Measurements from ENCODE around the gene SEPTIN3.

SEPTIN3 gene, protein sequence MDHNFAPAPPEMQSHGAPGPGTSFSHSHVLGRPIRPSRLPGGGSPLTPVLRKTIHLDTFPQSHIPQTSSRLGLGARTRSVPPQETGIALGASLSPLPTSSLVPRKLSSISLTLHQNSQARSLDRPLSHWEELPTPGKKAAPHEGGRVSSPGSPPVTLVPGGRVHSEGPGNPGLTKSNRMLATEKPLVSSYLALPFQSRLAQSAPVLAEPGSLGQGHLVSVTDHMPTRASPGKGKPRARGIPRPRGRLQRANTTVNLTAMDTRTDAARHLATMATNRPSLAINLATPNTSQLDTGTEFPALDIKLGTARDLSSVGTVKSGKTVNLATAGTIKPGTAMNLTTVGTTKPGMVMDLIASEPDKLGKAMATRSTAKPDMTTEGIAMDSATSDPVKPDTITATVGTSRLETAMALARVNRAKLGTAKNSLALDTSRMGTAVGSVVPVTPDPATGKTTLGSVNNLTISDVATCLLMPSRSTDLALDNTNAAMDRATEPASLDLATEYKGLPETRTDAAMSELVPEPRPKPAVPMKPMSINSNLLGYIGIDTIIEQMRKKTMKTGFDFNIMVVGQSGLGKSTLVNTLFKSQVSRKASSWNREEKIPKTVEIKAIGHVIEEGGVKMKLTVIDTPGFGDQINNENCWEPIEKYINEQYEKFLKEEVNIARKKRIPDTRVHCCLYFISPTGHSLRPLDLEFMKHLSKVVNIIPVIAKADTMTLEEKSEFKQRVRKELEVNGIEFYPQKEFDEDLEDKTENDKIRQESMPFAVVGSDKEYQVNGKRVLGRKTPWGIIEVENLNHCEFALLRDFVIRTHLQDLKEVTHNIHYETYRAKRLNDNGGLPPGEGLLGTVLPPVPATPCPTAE

DNA sequence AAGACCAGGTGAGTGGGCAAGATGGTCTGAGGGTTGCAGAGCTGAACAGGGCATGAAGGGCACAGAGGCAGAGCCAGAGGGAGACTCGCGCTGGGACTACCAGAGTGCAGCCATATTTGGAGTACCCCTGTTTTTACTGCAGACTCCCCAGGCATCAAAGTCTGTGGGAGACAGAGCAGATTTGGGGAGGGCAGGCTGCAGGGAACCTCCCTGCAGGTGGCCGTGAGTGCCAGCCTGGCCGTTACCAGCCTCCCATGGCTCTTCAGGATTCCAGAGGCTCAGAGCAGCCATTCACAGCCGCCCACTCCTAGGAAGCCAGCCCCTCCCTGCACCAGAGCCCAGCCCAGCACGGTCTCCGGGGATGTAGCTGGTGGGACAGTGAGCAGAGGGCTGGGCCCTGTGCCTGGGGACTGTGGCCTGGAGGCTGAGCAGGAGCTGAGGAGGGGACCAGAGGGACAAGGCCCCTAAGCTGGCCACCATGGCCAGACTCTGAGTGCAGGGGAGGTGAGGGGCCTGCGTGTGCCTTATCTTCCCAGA, at the start of gene SEPTIN3:
Gene SEPTIN3, plus strand, starts transcription at position 334 of the 537 bp plus-strand sequence. CDS start 2,050 bp downstream, outside the sequence.
- no peak for DNase-seq

DNA sequence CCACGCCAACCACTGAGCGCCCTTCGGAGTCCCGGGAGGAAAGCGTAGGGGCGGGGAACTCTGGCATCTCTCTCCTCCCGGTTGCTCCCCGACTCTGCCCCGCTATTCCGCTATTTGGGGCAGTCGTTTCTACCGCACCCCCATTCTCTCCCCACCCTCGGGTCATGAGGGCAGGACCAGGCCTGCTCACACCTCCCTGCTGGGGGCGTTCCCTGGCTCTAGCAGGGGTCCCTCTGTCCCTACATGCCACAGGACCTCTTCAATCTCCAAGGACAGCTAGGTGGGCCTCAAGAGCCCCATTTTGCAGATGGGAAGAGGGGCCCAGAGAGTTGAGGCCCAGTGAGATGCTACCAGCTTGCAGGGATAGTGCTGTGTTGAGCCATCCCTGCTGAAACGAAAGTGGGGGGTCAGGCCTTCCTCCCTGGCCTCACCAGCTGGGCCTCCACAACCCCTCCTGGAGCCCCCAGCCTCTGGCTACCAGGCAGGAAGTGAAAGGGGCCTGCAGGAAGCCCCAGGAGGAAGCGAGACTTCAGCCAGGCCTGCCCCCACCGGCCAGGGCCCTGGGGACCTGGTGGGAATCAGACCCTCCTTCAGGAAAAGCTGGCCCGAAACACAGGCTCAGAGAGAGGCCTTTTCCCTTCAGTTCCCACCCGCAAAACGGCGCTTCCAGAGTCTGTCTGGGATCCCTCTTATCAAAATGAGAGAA, 48.8 kb upstream of the SEPTIN3 start:
- DNase-seq: no peak

DNA sequence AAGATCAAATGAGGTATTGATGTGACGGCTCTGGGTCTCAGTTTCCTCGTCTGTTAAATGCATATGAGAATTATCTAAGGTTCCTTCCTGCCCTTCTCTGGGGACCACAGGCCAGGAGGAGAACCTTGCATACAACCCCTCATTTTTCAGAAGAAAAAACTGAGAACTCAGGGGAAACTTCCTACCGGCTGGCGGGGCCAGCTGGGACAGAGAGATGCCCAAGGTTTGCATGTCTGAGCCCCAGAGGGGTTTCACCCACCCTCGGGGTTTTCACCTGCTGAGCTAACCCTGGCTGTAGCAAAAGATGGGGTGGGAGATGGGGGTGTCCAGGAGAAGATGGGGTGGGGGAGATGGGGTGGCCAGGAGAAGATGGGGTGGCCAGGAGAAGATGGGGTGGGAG, 46.9 kb upstream of the SEPTIN3 start:
- DNase-seq: no peak

DNA sequence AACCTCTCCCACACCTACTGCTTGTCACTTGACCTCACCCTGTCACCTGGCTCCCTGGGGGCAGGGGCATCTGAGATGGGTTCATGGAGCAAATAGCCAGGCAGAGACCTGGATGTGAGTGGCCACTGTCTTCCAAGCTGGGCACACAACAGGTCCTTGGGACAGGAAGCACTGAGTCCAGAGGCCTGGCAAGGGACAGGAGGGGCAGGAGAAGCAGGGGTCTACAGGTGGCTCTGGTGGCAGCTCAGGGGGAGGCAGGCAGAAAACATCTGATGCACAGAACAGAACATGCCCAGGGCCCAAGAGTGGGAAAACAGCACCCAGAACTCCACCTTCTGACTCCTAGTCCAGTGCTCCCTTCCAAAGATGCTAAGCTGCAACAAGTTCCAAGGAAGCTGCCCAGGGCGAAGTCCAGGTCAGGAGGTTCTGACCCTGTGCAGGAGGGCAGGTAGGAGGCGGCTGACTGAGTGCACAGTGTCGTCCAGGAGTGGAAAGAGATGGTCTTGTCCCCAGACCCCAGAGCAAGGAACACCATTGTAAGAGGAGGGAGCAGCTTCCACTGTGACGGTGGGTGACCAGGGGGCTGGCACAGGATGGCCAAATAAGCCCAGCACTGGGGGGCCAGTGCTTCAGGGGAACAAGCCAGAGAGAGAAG, 46.2 kb upstream of the SEPTIN3 start:
- DNase-seq: no peak

DNA sequence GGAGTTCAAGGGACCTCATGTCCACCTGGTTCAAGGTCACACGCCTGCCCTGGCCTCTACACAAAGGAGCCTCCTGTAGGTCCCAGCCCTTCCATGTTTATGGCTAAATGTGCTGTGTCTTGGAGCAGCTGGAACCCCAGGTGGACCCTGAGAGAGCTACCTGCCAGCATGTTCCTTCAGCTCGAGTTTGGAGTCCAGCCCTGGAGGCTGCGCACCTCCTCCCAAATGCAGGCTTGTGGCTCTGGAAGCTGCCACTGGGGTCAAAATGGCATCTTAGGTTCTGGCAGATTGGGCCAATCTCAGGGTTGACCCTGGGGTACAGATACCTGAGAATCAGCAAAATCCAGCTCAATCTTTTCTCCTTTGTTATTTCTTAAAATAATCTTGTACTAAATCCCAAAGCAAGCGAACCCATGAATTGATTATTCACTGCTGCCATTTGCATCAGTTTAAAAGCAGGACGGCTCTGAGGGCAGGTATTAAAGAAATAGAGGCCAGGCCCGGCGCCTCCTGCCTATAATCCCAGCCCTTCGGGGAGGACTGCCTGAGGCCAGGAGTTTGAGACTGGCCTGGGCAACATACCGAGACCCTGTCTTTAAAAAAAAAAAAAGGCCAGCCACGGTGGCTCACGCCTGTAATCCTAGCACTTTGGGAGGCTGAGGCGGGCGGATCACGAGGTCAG, 45.5 kb upstream of the SEPTIN3 start:
- DNase-seq: no peak

DNA sequence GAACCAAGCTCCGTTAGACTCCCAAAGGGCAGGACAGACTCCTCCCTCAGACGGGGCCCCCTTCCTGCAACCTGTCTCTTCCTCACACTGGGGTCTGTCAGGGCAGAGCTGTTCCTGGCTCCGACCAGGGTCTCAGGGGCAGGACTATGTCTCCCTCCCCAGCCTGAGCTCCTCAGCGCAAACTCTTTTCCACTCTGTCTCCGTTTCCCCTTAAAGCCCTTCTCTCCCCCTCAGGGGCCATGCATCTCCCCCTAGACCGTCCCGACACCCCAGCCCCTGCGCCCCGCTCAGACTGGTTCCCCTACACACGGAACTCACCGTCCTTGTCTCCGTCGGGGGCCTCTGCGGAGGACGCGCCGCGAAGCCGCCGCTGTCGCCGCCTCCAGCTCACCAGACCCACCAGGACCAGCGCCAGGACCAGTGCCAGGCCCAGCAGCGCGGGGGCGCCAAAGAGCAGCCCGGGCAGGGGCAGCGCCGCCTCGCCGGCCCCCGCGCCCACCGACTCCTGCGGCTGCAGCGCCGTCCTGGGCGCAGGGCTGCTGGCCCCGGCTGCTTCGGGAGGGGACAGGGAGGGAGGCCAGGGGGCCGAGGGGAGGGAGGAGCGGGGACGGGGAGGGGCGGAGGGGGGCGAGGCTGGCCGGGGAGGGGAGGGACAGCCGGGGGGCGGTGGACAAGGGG, 43.3 kb upstream of the SEPTIN3 start:
- peak; percentile 92 for DNase-seq

DNA sequence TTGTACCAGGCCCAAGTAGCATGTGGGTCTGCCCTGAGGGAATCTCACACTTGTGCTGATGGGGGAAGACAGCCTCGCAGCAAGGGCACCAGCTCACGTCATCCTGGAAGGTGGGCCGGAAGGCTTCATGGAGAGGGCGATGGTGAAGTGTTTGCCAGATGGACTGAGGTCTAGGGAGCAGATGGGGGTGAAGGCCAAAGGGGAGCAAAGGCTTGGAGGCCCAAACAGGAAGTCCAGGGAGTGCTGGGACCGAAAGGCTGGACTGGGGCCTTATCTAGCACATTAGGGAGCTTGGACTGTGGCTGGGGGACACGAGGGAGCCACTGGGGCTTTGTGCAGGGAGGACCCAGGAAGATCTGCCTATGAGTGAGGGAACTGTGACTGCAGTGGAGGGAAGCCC, 41.4 kb upstream of the SEPTIN3 start:
- DNase-seq: no peak

DNA sequence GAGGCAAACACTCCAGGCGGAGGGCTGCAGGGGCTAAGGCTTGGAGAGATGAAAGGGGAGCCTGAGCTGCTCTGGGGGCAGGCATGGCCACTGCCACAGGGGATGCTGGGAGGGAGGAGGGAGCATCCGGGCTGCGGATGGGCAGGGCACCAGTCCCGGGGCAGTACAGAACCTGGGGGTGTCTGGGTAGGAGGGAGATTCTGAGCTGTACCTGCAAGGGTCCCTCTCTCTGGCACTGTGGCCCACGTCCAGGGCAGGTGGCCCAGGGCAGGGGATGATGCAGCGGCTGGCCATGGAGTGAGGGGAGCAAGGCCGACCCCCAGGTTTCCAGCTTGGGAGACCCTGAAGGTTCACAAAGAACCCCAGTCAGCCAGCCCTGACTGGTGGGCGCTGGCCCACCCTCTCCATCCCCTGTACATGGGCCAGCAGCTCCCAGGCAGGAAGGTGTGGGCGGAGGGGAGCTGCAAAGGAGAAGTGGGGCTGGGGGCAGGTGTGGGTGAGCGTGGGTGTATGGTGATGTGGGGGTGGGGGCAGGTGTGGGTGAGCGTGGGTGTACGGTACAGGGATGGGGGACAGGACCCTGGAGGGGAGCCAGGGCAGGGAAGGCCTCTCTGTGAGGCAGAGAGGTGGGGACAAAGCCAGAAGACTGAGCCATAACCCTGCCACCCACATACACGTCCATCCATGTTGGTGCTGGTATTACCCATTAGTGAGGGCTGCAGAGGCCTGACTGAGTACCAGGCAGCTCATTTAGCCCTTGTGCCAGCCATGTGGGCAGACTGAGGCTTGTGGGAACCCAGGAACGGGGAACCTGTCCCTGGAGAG, 40.4 kb upstream of the SEPTIN3 start:
- no peak for DNase-seq

DNA sequence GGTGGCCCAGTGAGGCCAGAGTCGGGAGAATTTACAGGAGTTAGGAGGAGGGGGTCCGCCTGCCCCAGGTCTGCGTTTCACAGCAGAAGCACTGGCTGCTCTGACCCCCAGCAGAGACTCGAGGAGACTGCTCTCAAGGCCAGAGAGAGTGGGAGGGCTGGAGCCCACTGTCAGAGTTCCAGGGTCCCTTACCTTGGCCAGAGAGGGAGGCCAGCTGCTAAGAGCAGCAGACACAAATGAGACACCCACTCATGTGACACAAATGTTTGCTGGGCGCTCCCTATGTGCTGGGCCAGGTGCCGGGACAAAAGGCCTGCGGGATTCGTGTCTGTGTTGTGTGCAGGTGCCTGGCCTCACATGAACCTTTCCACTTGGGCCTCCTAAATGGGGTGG, 39.8 kb upstream of the SEPTIN3 start:
- DNase-seq: no peak

DNA sequence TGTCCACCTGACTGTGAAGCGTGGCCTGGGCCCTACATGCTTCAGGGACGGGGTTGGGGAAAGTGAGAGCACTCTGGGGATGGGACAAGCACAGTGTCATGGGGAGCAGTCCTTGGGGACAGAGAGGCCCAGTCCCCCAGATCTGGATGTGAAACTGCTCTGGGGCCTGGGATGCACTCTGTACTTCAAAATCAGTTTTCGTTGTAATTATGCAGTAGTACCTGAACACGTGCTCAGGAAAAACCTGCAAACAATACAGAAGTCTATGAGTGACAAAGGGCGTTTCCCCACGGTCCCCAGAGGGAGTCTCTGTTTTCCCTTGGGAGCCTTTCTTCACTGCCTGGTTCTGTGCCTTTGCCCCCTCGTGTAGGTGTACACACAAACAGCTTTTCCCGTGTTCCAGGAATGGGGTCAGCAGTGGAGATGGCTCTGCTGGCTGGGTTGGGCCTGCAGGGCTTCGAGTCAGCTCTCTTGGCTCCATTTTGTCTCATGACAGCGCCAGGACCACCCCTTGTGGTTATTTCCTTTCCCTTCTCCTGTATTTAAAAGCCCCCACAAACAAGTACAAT, 37.5 kb upstream of the SEPTIN3 start:
- DNase-seq: no peak

DNA sequence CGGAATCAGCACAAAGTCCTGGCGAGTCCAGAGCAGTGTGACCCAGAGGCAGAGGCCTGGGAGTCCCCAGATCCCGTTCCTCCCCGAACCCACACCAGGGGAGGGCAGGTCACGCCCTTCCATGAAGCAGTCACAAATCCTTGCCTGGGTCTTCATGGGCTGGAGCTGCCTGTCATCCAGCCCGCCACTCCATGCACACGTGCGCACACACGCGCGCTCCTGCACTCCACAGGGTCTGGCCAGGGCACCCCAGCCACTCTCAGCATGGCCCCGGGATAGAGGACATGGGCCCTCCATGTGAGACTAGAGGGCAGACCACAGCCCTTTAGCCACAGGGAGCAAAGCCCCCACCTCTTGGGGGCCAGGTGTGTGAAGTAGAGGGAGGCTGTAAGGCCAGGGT, 36.9 kb upstream of the SEPTIN3 start:
- DNase-seq: no peak

DNA sequence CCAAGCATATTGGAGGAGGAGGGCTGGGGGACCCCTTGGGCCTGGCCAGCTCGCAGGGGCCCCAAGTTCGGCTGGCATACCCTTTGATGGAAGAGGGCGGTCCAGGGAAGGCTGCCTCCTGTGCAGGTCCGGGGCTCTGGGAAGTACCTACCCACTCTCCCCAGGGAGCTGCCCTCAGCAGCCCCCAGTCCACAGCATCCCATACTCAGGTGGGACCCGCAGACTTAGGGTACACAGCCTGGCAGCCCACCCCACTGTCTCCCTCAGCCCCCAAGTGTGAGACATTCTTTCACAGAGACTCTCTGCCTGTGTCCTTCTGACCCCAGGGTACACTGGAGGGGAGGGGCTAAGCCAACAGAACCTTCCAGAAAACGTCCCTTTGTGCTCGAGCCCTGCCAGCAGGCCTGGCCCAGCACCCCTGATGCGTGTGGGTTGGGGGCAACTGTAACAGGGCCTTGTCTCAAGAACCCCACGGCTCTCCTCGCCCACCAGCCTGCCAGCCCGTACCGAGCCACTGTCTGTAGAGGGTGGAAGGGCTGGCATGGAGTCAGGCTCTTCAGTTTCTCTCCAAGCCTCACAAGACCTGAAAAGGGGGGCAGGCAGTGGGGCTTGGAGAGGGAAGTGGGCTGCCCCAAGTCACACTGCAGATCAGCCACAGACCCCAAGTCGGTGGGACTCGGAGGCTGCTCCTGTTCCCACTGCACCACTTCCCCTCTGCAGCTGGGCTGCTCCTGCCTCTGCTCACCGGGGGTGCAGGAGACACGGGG, 35.6 kb upstream of the SEPTIN3 start:
- DNase-seq: no peak

DNA sequence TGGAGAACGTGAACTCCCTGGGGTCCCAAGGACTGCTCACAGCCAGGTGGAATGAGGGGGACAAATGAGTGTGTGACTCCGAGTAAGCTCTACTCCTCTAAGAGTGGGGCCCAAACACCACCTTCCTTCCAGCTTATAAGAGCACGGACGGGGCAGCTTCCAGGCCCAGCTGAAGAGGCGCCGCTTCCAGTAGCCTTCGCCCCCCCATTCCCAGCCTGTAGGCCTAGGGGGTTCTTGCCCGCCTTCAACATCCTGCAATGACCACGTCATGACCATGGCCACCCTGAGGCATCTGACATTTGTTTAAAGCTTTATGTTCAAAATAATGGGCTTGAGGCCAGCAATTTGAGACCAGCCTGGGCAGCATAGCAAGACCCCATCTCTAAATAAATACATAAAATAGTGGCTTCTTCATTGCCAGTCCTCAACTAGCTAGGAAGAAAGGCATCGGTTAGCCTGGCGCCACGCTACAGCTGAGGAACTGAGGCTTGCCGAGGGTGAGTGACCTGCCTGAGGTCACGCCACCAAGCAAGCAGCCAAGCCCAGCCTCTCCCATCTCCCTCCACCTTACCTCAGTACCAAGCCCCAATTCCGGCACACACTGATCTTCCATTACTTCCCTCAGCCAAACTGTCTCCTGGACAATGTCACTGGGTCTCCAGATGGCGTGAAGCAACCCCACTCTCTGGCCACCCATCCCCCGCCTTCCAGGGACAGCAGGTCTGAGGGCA, 34.8 kb upstream of the SEPTIN3 start:
- no peak for DNase-seq

DNA sequence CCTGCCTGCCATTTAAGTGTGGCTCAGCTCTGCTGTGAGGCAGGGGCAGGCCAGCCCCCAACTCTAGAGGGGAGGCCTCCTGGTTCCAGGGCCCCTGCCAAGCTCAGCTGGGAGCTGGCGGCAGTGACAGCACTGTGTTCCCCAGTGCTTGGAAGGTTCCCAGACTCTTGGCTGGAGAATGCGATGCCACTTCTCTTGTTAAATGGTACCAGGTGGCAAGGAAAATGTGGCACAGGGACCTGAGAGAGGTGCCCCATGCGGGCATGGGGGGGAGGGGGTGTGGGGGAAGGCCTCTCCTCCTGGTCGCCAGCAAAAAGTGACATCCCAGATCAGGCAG, 34.3 kb upstream of the SEPTIN3 start:
- no peak for DNase-seq

DNA sequence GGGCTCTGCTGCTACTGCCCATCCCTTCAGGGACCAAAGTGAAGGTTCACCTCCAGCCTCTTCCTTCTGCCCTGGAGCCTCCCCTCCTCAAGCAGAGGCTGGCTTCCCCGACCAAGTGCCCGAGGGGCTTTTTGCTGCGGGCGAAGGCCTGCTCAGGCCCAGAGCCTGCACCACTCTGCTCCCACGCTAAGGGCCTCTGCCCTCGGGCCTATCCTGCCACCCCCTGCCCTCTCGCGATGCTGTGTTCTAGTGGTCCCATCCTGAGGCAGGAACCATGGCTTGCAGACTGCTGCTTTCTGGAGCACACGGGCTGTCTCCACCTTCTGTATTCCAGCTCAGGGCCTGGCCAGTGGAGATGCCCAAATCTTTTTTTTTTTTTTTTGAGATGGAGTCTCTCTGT, 33.7 kb upstream of the SEPTIN3 start:
- no peak for DNase-seq

DNA sequence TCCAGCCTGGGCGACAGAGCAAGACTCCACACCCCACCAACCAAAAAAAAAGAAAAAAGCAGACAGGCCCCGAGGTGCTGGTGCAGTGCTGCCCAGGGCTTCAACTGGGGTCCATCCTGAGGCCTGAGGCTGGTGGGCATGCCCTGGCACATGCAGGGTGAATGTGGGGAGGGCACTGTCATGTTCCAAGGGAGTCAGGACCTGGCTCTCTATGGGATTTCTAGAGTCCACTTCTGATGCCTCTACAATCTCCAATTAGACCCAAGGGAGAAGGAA, 32.4 kb upstream of the SEPTIN3 start:
- no peak for DNase-seq

DNA sequence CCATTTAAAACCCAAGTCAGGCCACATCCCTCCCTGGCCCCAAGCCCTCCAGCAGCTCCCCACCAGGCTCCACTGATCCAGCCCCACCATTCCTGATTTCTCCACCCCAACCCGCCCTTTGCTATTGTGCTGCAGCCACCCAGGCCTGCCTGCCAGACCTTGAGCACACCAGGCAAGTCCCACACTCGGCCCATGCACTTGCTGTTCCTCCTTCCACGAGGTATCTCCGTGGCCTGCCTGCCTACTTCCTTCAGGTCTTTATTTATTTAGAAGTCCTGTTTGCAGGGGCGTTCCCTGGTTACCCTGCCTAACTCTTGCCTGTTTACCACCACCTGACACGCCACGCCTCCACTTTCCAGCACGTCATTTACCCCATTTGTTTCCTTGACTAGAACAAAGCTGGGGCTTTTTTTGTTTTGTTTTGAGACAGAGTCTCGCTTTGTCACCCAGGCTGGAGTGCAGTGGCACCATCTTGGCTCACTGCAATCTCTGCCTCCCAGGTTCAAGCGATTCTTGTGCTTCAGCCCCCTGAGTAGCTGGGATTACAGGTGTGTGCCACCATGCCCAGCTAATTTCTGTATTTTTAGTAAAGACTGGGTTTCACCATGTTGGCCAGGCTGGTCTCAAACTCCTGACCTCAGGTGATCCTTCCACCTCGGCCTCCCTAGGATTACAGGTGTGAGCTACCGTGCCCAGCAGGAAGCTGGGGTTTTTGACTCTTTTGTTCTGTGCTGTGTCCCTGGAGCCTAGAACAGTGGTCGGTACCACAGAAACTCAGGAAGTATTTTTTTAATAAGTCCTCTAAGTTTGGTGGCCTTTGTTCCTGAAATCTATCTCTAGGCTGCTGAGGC, 29.0 kb upstream of the SEPTIN3 start:
- peak; percentile 98 for DNase-seq

Data from activated effector memory CD4-positive, alpha-beta T cell treated with anti-CD3 and anti-CD28 coated beads, Interleukin-2, amount 50 U/mL, for 16 hours (primary cell).